ENCODE measurements around the gene TEP1.

The TEP1 gene

GRCh38 chr14:20434701-20435581 is 21.6 kb upstream of the TEP1 start:
- no peak for DNase-seq (ENCODE audit: low read depth in 2 of 2)

DNA sequence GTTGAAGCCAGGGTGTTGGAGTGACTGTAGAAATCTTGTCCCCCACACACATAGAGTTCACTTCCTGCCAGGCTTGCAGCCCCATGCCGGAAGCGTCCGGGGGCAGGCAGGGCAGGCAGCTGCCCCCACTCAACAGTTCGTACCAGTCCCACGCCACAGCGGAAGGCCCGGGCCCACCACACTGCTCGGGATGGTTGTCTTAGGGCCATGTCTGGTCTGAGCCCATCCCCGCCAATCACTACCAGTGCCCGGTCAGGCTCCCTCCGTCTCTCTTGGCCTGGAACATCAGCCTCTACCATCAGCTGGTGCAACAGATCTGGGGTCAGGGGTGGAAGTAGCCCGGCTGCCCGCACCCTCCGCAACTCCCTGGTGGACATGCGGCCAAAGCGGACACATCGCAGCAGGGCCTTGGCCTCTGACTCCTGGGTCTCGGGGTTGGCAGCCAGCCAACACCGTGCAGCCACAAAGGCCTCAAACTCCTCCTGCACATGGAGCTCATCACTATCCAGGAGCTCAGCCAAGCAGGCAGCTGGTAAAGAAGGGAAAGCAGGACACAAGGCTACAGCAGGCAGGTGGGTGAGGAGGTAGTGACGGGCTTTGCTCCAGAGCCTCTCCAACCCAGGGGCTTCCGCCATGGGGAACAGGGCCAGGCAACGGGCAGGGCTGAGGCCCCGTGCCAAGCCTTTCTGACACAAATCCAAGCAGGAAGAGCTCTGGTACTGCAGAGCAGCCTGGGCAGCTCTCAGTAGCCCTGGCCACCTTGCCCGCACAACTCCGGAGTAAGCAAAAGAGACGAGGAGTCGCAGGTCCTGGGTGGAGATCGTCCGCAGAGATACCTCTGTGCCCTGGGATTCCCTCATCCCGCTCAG is 16.7 kb upstream of the TEP1 start:
- DNase-seq (ENCODE audit: low read depth in 2 of 2), result no peak

- DNase-seq (ENCODE audit: low read depth in 2 of 2), result no peak
Measured at GRCh38 chr14:20428802-20429201, 15.5 kb upstream of the TEP1 start.

GRCh38 chr14:20428010-20428365 is 14.7 kb upstream of the TEP1 start:
- DNase-seq (ENCODE audit: low read depth in 2 of 2), result no peak

- no peak for DNase-seq (ENCODE audit: low read depth in 2 of 2)
Measured at GRCh38 chr14:20427231-20428009, 14.1 kb upstream of the TEP1 start.

DNA sequence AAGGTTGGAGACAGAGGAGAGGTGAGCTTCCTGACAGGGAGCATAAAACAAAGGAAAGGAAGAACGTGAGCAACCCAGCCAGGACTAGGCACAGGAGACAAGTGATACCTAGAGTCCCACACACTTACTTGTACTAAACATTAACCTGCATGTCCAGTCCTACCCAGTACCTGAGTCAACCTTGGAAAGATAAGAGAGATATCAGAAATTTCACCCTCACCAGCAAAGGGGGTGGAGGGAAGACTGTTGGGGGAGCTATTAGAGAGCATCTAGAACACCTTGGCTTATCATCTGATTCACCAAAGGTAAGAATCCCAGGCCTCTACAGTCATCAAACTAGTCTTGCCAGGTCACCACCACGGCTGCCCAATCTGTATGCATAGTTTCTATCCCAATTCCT is 11.6 kb upstream of the TEP1 start:
- no peak for DNase-seq (ENCODE audit: low read depth in 2 of 2)

DNA sequence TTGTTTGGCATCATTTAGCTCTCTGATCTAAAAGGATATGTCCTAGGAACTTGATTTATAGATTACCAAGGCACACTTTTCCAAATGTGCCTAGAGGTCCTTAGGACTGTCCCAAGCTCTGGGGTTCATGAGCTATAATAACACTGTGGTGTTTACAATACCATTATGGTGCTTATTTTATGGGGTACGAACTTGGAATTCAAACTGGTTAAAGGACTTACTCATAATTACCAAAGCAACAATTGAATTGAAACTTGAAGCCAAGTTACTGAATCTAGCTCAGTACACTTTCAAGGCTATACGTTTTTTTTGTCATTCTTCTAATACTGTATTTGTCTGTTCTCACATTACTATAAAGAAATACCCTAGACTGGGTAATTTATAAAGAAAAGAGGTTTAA is 9.6 kb upstream of the TEP1 start:
- no peak for DNase-seq (ENCODE audit: low read depth in 2 of 2)

- no peak for DNase-seq (ENCODE audit: low read depth in 2 of 2)
Measured at GRCh38 chr14:20421267-20421666, 8.0 kb upstream of the TEP1 start.

- no peak for DNase-seq (ENCODE audit: low read depth in 2 of 2)
Measured at GRCh38 chr14:20419419-20419818, 6.1 kb upstream of the TEP1 start.

DNA sequence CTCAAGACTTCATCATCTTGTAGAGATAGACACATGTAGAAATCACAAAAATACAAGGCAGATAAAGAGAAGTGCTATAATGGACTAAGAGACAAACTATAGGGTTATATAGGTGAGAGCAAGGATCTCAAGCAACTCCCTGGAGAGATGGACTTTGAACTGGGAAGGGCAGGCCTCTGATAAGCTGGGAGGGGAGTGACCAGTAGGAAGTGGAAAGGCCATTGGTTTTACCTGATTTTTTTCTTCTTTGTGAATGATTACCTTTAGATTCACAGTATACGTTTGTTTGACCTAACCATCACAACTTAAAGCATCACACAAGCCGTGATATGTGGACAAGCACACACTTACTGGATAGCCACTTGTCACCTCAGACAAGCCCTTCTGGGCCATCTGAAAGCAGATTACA is 5.2 kb upstream of the TEP1 start:
- no peak for DNase-seq (ENCODE audit: low read depth in 2 of 2)

- no peak for DNase-seq (ENCODE audit: low read depth in 2 of 2)
Measured at GRCh38 chr14:20417250-20418186, 4.2 kb upstream of the TEP1 start.

DNA sequence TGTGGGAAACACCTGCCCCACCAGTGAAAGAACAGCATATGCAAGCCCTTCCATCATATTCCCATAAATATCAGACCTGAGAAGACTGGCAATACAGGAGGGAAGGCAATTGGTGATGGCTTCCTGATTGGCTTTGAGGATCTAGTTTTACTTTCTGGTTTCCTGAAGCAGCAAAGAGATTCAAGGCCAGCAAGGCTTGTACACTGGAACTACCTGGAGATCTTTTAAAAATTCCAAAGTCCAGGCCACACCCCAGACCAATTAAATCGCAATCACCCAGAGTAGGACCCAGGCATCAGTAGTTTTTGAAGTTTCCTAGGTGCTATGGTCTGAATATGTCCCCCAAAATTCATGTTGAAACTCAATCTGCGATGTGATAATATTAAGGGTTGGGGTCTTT is 2.9 kb upstream of the TEP1 start:
- no peak for DNase-seq (ENCODE audit: low read depth in 2 of 2)

GRCh38 chr14:20415782-20416206 is 2.5 kb upstream of the TEP1 start:
- peak in 1 of 2 experiments; percentile 6 for DNase-seq (ENCODE audit: low read depth in 2 of 2)

GRCh38 chr14:20413744-20414082 is 412 bp upstream of the TEP1 start:
- no peak for DNase-seq (ENCODE audit: low read depth in 2 of 2)

GRCh38 chr14:20412411-20412810 is 890 bp downstream of the TEP1 start:
- DNase-seq (ENCODE audit: low read depth in 2 of 2), result no peak

- no peak for DNase-seq (ENCODE audit: low read depth in 2 of 2)
Measured at GRCh38 chr14:20409226-20409625, 4.1 kb downstream of the TEP1 start.

- no peak for DNase-seq (ENCODE audit: low read depth in 2 of 2)
Measured at GRCh38 chr14:20403521-20403920, 9.8 kb downstream of the TEP1 start.

GRCh38 chr14:20400965-20401593 is 12.2 kb downstream of the TEP1 start:
- DNase-seq (ENCODE audit: low read depth in 2 of 2), result no peak

DNA sequence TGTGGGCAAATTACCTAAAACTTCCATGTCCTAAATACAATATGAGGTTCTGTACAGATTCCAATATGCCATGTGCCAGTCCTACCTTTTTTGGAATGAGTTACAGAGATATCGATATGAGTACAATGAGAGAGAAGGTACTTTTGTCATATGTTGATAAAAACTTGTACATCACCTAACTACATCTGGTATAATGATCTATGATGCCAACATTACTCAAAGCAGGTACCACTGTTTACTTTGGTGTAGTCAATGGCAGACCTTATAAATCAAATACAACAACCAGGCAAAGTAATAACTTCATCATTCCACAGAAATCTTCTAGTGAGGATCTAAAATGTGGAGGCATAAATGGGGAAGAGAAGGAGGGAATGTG is 12.7 kb downstream of the TEP1 start:
- no peak for DNase-seq (ENCODE audit: low read depth in 2 of 2)

GRCh38 chr14:20397511-20397910 is 15.8 kb downstream of the TEP1 start:
- DNase-seq (ENCODE audit: low read depth in 2 of 2), result no peak

DNA sequence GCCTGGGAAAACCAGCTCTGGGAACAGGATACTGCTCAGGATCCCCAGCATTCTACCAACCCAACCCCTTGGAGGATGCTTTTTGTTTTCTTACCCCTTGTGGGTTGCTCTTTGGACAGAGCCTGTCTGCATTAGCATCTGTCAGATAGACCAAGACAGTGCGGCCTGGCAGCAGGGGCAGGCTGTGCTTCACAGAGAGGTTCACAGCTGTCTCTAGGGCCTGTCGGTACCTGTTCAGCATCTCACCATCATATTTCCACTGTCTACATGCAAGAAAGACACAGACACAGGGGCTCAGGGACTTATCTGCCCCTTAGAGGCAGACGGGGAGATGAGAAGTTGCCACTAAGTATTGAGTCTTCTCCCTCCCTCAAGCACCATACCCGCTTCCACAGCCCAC is 21.8 kb downstream of the TEP1 start:
- no peak for DNase-seq (ENCODE audit: low read depth in 2 of 2)
